ENCODE measurements around the gene PTGES.

DNA sequence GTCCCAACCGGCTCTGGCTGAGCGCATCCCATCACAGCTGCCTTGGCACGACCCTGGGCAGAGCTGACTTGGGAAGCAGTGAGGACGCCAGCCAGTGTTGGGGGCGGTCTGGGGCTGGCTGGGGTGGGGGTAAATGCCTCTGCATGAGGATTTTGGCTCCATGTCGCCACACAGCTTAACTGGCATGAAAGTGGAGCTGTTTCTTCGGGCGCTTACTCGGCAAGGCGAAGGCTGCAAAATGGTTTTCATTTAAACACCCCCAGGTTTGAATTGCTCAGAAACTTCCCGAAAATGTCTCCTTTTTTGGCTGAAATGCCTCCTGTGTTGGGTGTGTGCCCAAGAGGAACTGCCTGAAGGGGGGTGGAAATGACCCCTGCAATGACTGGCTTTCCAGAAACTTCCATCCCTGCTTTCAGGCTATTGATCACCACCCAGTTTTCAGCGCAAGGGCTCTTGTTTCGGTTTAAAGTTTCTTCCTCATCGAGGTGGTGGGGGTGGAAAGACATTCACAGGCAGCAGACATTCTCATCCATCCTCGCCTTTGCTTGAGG lies 38.3 kb downstream of the PTGES start:
- TF ChIP-seq CTCF (conservative IDR thresholded peaks at IDR 0.05 in 1 of 2, IDR thresholded peaks at IDR 0.05 in 1 of 2; ENCODE audit: low read depth in 1 of 2, low read length in 2 of 2), result no peak
- no peak for TF ChIP-seq EZH2 (IDR thresholded peaks at IDR 0.05; ENCODE audit: low read length, missing control alignments)

Data from fibroblast of lung (primary cell).